Measurements from ENCODE around the gene ZNRF1. TPM values are rescaled to one million over a fixed set of nuclear protein-coding genes. Genes with fewer than 3 reads are reported as not detected.

The ZNRF1 gene
- total RNA-seq, 3 donors from 2014 or later = 12.8 to 27.5 (median 24.4) TPM

GRCh38 chr16:75110637-75111513, 112.1 kb downstream of the ZNRF1 start:
- Histone ChIP-seq H3K4me1 (peaks cover 27 to 33% of the 10 kb centered on the region in 2 donors), H3K4me3 (peak overlapping the region; percentile 17 to 61 (median 34))
- peak; percentile 80 to 88 for DNase-seq (ENCODE audit: low spot score in 2 of 2)

DNA sequence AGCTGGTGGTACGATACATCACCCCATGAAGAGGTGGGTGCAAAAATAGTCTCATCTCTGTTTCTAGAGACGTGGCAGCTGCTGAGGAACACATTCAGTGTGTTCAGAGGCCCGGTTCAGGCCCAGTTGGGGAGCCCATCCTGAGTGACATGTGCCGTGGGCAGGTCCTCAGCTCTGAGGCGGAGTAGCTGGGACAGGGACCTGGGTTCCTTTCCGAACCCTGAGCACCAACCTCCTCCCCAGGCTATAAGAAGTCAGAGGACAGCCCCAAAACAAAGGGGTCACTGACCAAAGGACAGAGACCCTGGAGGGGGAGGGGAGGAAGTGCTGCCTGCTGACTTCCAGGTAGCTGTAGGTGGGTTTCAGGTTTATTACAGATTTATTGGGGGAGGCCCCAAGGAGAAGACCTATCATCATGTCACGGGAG, 112.7 kb downstream of the ZNRF1 start:
- Histone ChIP-seq H3K9me3 (no peaks in the 10 kb centered on the region), H3K36me3 (no peaks in the 10 kb centered on the region), H3K27me3 (no peaks in the 10 kb centered on the region), H3K4me1 (peaks cover 24 to 34% of the 10 kb centered on the region in 2 donors), H3K27ac (peak overlapping the region; percentile 84 to 91), H3K4me3 (peak overlapping the region in 1 of 3 donors; percentile 61)
- intact Hi-C loops (cut with DNase I; ENCODE audit: low total_unique reads) = loop anchor here (1.0 kb wide), 1 partner anchor 111 kb away; no protein-coding TSS in a partner anchor
- no peak for TF ChIP-seq POLR2A (IDR thresholded peaks at IDR 0.05)
- no peak for TF ChIP-seq CTCF (IDR thresholded peaks at IDR 0.05)
- no peak for TF ChIP-seq POLR2AphosphoS5 (IDR thresholded peaks at IDR 0.05)
- no peak for DNase-seq (ENCODE audit: low spot score in 2 of 2)

More at GRCh38 chr16:75110637-75111513, 112.1 kb downstream of the ZNRF1 start:
- TF ChIP-seq CTCF (IDR thresholded peaks at IDR 0.05) (peak; percentile 86 to 94 (median 91)), POLR2AphosphoS5 (IDR thresholded peaks at IDR 0.05) (peak in 1 of 3 donors; percentile 78), POLR2A (IDR thresholded peaks at IDR 0.05) (no peak)
- Histone ChIP-seq H3K27ac (peak overlapping the region; percentile 84 to 91), H3K27me3 (no peaks in the 10 kb centered on the region), H3K36me3 (no peaks in the 10 kb centered on the region), H3K9me3 (no peaks in the 10 kb centered on the region)
- intact Hi-C loops (cut with DNase I; ENCODE audit: low total_unique reads) = loop anchor here (1.0 kb wide), 1 partner anchor 111 kb away; no protein-coding TSS in a partner anchor

DNA sequence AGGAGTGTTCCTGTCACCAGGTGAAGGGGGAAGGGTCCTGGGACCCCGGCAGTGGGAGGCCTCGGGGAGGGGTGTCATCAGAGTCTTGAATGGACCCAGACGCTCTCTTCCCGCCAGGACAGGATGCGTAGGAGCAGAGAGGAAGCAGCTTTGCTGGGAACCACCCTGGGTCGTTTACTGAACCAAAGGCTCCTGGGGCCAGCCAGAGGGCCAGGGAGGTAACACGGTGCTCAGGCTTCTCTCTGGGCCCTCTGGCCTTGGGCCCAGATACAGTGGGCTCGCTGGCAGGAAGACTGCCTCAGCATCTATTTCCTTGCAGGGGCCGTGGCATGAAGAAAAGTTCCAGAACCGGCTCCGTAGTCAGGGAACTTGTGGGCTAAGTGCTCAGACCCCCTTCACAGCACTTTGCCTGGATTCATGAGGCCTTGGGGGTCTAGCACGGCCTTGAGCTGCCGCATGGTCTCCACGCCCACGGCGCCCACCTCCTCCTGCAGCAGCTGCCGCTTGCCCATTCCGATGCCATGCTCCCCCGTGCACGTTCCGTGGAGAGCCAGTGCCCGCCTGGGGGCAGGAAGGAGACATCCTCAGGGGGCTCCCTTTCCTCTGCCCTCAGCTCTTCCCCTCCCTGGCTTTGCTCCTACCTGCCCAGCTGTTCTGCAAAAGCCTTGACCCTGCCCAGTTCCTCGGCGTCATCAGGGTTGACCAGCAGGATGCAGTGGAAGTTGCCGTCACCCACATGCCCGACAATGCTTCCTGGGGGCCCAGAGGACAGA, 113.3 kb downstream of the ZNRF1 start:
- H3K9me3 ChIP-seq = no peaks in the 10 kb centered on the region
- peak overlapping the region; percentile 84 to 91 for H3K27ac ChIP-seq
- no peaks in the 10 kb centered on the region for H3K36me3 ChIP-seq
- intact Hi-C loops (cut with DNase I; ENCODE audit: low total_unique reads) = loop anchor here (1.0 kb wide), 1 partner anchor 112 kb away; no protein-coding TSS in a partner anchor
- TF ChIP-seq POLR2A (IDR thresholded peaks at IDR 0.05) = no peak
- no peak for TF ChIP-seq CTCF (IDR thresholded peaks at IDR 0.05)
- TF ChIP-seq POLR2AphosphoS5 (IDR thresholded peaks at IDR 0.05) = no peak
- no peaks in the 10 kb centered on the region for H3K27me3 ChIP-seq
- no peak overlapping the region for H3K4me3 ChIP-seq
- no peak for DNase-seq (ENCODE audit: low spot score in 2 of 2)
- H3K4me1 ChIP-seq = peaks cover 24 to 34% of the 10 kb centered on the region in 2 donors

GRCh38 chr16:75112734-75113491, 114.1 kb downstream of the ZNRF1 start:
- Histone ChIP-seq H3K36me3 (no peaks in the 10 kb centered on the region), H3K27me3 (no peaks in the 10 kb centered on the region), H3K27ac (peak overlapping the region in 1 of 2 donors; percentile 91), H3K9me3 (no peaks in the 10 kb centered on the region), H3K4me1 (peaks cover 24 to 34% of the 10 kb centered on the region in 2 donors), H3K4me3 (no peak overlapping the region)
- TF ChIP-seq POLR2AphosphoS5 (IDR thresholded peaks at IDR 0.05) (no peak), POLR2A (IDR thresholded peaks at IDR 0.05) (no peak), CTCF (IDR thresholded peaks at IDR 0.05) (no peak)
- DNase-seq (ENCODE audit: low spot score in 2 of 2) = no peak
- intact Hi-C loops (cut with DNase I; ENCODE audit: low total_unique reads) = no loop called here

Measured in breast epithelium (tissue), 4 donors.